H9 (cell line): ENCODE results near the gene ARMS2. TPM values are rescaled to one million over a fixed set of nuclear protein-coding genes. Genes with fewer than 3 reads are reported as not detected.

Source experiments
- DNase-seq: peaks from one replicate; pipeline ENCODE4 v3.0.0-alpha.2; 2017
- H2AFZ ChIP-seq: one replicate; pipeline ENCODE4 v1.6.1; 2013; ENCODE audit warnings: mild to moderate bottlenecking, low read length, control low read depth, moderate library complexity
- H2AK5ac ChIP-seq: 2 replicates; pipeline ENCODE4 v1.6.1; 2013; ENCODE audit warnings: low read length, control low read depth, mixed read lengths; ENCODE audit not compliant: insufficient read length
- H2BK120ac ChIP-seq: one replicate; pipeline ENCODE4 v1.6.1; 2013; ENCODE audit warnings: low read depth, mild to moderate bottlenecking, low read length, control low read depth, inconsistent platforms; ENCODE audit not compliant: poor library complexity, severe bottlenecking
- H2BK12ac ChIP-seq: 2 replicates; pipeline ENCODE4 v1.6.1; 2013; ENCODE audit warnings: low read length, control low read depth, mixed read lengths, low read depth; ENCODE audit not compliant: insufficient read length
- H2BK15ac ChIP-seq: 2 replicates; pipeline ENCODE4 v1.6.1; 2013; ENCODE audit warnings: low read depth, low read length, control low read depth
- H2BK20ac ChIP-seq: one replicate; pipeline ENCODE4 v1.6.1; 2013; ENCODE audit warnings: low read depth, mild to moderate bottlenecking, low read length, control low read depth, inconsistent platforms; ENCODE audit not compliant: poor library complexity, severe bottlenecking
- H2BK5ac ChIP-seq: 2 replicates; pipeline ENCODE4 v1.6.1; 2013; ENCODE audit warnings: low read length, control low read depth, mixed read lengths; ENCODE audit not compliant: insufficient read length
- H3K14ac ChIP-seq: 2 replicates; pipeline ENCODE4 v1.6.1; 2013; ENCODE audit warnings: low read length, control low read depth; ENCODE audit not compliant: insufficient read depth
- H3K18ac ChIP-seq: 2 replicates; pipeline ENCODE4 v1.6.1; 2013; ENCODE audit warnings: low read depth, mild to moderate bottlenecking, mixed read lengths, low read length, control low read depth; ENCODE audit not compliant: insufficient read length
- H3K23ac ChIP-seq: 2 replicates; pipeline ENCODE4 v1.6.1; 2013; ENCODE audit warnings: low read length, control low read depth, mixed read lengths, low read depth; ENCODE audit not compliant: insufficient read length
- H3K23me2 ChIP-seq: 2 replicates; pipeline ENCODE4 v1.6.1; 2013; ENCODE audit warnings: low read depth, mild to moderate bottlenecking, mixed read lengths, low read length, control low read depth; ENCODE audit not compliant: insufficient read length, poor library complexity, severe bottlenecking
- H3K27ac ChIP-seq: 2 replicates; pipeline ENCODE4 v1.5.1; 2013; ENCODE audit warnings: low read length, control low read depth, mixed read lengths, low read depth; ENCODE audit not compliant: insufficient read length
- H3K27me3 ChIP-seq: 2 replicates; pipeline ENCODE4 v1.6.1; 2013; ENCODE audit warnings: low read length, control low read depth, inconsistent platforms; ENCODE audit not compliant: insufficient read depth
- H3K4ac ChIP-seq: 2 replicates; pipeline ENCODE4 v1.6.1; 2013; ENCODE audit warnings: low read depth, mild to moderate bottlenecking, control low read depth, inconsistent platforms, low read length, moderate library complexity
- H3K4me1 ChIP-seq: 2 replicates; pipeline ENCODE4 v1.6.1; 2013; ENCODE audit warnings: low read length, control low read depth, inconsistent platforms; ENCODE audit not compliant: insufficient read depth
- H3K4me2 ChIP-seq: 2 replicates; pipeline ENCODE4 v1.6.1; 2013; ENCODE audit warnings: low read length, control low read depth, mixed read lengths; ENCODE audit not compliant: insufficient read length, insufficient read depth
- H3K56ac ChIP-seq: 2 replicates; pipeline ENCODE4 v1.6.1; 2013; ENCODE audit warnings: low read depth, mild to moderate bottlenecking, mixed read lengths, low read length, control low read depth; ENCODE audit not compliant: insufficient read length
- H3K79me1 ChIP-seq: 2 replicates; pipeline ENCODE4 v1.6.1; 2013; ENCODE audit warnings: low read depth, mild to moderate bottlenecking, moderate library complexity, low read length, control low read depth, inconsistent platforms; ENCODE audit not compliant: insufficient read depth, poor library complexity, severe bottlenecking
- H3K79me2 ChIP-seq: 2 replicates; pipeline ENCODE4 v1.6.1; 2013; ENCODE audit warnings: low read length, control low read depth, inconsistent platforms; ENCODE audit not compliant: insufficient read depth
- H3K9ac ChIP-seq: 2 replicates; pipeline ENCODE4 v1.6.1; 2013; ENCODE audit warnings: low read length, control low read depth, mixed read lengths; ENCODE audit not compliant: insufficient read length; ENCODE audit errors: extremely low read depth
- H3K9me3 ChIP-seq: one replicate; pipeline ENCODE4 v1.6.1; 2013; ENCODE audit warnings: low read depth, low read length, inconsistent platforms; ENCODE audit not compliant: control insufficient read depth
- H3T11ph ChIP-seq: one replicate; pipeline ENCODE4 v1.6.1; 2013; ENCODE audit warnings: mild to moderate bottlenecking, low read length, control low read depth, inconsistent platforms
- H4K20me1 ChIP-seq: one replicate; pipeline ENCODE4 v1.6.1; 2013; ENCODE audit not compliant: control insufficient read depth, insufficient read length, insufficient read depth
- H4K5ac ChIP-seq: 2 replicates; pipeline ENCODE4 v1.6.1; 2013; ENCODE audit warnings: low read depth, mild to moderate bottlenecking, mixed read lengths, low read length, control low read depth; ENCODE audit not compliant: insufficient read length
- H4K8ac ChIP-seq: replicated peaks from 2 replicates; pipeline ENCODE4 v1.6.1; 2013; ENCODE audit warnings: low read length, control low read depth, mixed read lengths, low read depth; ENCODE audit not compliant: insufficient read length
- H4K91ac ChIP-seq: 2 replicates; pipeline ENCODE4 v1.6.1; 2013; ENCODE audit warnings: low read depth, mild to moderate bottlenecking, moderate library complexity, mixed read lengths, low read length, control low read depth; ENCODE audit not compliant: insufficient read length
- H3K27ac Mint-ChIP-seq, 3 experiments: 2 replicates in 2 of 3; 3 replicates in 1 of 3; pipeline ENCODE4 v1.8.0; 2020 to 2021; ENCODE audit warnings: mixed read lengths in 3 of 3, mild to moderate bottlenecking in 1 of 3, moderate library complexity in 1 of 3
- H3K27me3 Mint-ChIP-seq: 2 replicates; pipeline ENCODE4 v1.8.0; 2021; ENCODE audit warnings: low read depth, mild to moderate bottlenecking, moderate library complexity, mixed read lengths
- H3K36me3 Mint-ChIP-seq, 3 experiments: 2 replicates in 2 of 3; 3 replicates in 1 of 3; pipeline ENCODE4 v1.8.0; 2020 to 2021; ENCODE audit warnings: low read depth in 3 of 3, mixed read lengths in 3 of 3; ENCODE audit not compliant: insufficient read depth in 1 of 3
- H3K4me1 Mint-ChIP-seq, 2 experiments: 2 replicates each; pipeline ENCODE4 v1.8.0; 2020; ENCODE audit warnings: mixed read lengths in 2 of 2
- H3K4me3 Mint-ChIP-seq, 2 experiments: 2 replicates in 1 of 2; 3 replicates in 1 of 2; pipeline ENCODE4 v1.8.0; 2020 to 2021; ENCODE audit warnings: mild to moderate bottlenecking in 2 of 2, mixed read lengths in 2 of 2, moderate library complexity in 1 of 2
- H3K9me3 Mint-ChIP-seq, 2 experiments: 2 replicates in 1 of 2; 3 replicates in 1 of 2; pipeline ENCODE4 v1.8.0; 2020; ENCODE audit warnings: mild to moderate bottlenecking in 2 of 2, mixed read lengths in 2 of 2, moderate library complexity in 1 of 2
- CTCF ChIP-seq: fragments of 200-600 bp; sonication (generic); conservative IDR thresholded peaks from 3 replicates; pipeline ENCODE4 v1.8.0; 2021; ENCODE audit warnings: antibody characterized with exemption, mild to moderate bottlenecking
- WGBS: extraction: QIAGEN DNeasy Blood & Tissue Kit; methylation state at CpG from one replicate; pipeline ENCODE4 v1.1.7; 2013; ENCODE audit warnings: missing lambda C conversion rate, low lambda C conversion rate, mixed read lengths; ENCODE audit not compliant: insufficient read length; ENCODE audit errors: extremely low coverage; 5-methylcytosine and 5-hydroxymethylcytosine counted together
- total RNA-seq: library from RNA; stranded (reverse); gene quantifications from 2 replicates; pipeline ENCODE4 v1.2.1, GENCODE V29; 2021

ARMS2 gene
- total RNA-seq, 1 experiment from 2014 or later = not detected

- H3K9me3 Mint-ChIP-seq = no peaks in the 10 kb centered on the region
- Histone ChIP-seq H2BK20ac (no peak overlapping the region), H2AK5ac (no peak overlapping the region), H3K79me1 (no peaks in the 10 kb centered on the region), H2AFZ (no peak overlapping the region), H4K20me1 (no peaks in the 10 kb centered on the region), H2BK12ac (no peak overlapping the region), H2BK120ac (no peak overlapping the region), H3K4me1 (peaks cover under 1% of the 10 kb centered on the region; the same call in 1 of the 2 replicates), H3K23ac (no peak overlapping the region), H3K23me2 (no peaks in the 10 kb centered on the region), H3K9me3 (no peaks in the 10 kb centered on the region), H4K8ac (no peak overlapping the region), H3K27me3 (no peaks in the 10 kb centered on the region), H3K14ac (no peak overlapping the region), H3K56ac (no peak overlapping the region), H3K79me2 (no peaks in the 10 kb centered on the region), H2BK5ac (no peak overlapping the region), H3T11ph (no peak overlapping the region), H4K5ac (no peak overlapping the region), H3K18ac (no peak overlapping the region), H4K91ac (no peak overlapping the region), H3K9ac (no peak overlapping the region), H2BK15ac (no peak overlapping the region), H3K4me2 (no peak overlapping the region), H3K4ac (no peak overlapping the region), H3K27ac (no peak overlapping the region)
- TF ChIP-seq CTCF = no peak
- H3K4me3 Mint-ChIP-seq = no peak overlapping the region
- peaks cover 35% of the 10 kb centered on the region for H3K27me3 Mint-ChIP-seq
- H3K27ac Mint-ChIP-seq = no peak overlapping the region; a peak in 1 of 7 replicates
- no peak for DNase-seq
- no CpG with 5 or more reads among the region's 4 CpGs for WGBS
- H3K36me3 Mint-ChIP-seq = no peaks in the 10 kb centered on the region
- H3K4me1 Mint-ChIP-seq = peaks cover 11 to 15% of the 10 kb centered on the region in 2 experiments
These were observed 15.4 kb downstream of the ARMS2 start for GRCh38 chr10:122469848-122470247.
